Liver (tissue), 3 donors: ENCODE measurements around the gene LAMA2.

Source experiments
- FOXA1 ChIP-seq: IDR thresholded peaks from 2 replicates; pipeline ENCODE4 v1.6.1; 2016; ENCODE audit warnings: antibody characterized with exemption
- REST ChIP-seq: IDR thresholded peaks from 2 replicates; pipeline ENCODE4 v1.6.1; 2016; ENCODE audit warnings: antibody characterized with exemption, mild to moderate bottlenecking
- TAF1 ChIP-seq: conservative IDR thresholded peaks from 2 replicates; pipeline ENCODE4 v1.6.1; 2016; ENCODE audit warnings: antibody characterized with exemption, mild to moderate bottlenecking
- TF ChIP-seq, protein P1 (sequence below): fragments of 150-350 bp; IDR thresholded peaks from 2 replicates; pipeline ENCODE4 v1.5.1; 2017; ENCODE audit warnings: improper control_type of control experiment, low read depth, low read length; ENCODE audit not compliant: missing input control
- TF ChIP-seq, protein P2 (sequence below): IDR thresholded peaks from 2 replicates; pipeline ENCODE4 v1.6.1; 2016; ENCODE audit warnings: antibody characterized with exemption
- donor health status: healthy.
- donor health status: healthy.

- TF ChIP-seq, protein P1, sequence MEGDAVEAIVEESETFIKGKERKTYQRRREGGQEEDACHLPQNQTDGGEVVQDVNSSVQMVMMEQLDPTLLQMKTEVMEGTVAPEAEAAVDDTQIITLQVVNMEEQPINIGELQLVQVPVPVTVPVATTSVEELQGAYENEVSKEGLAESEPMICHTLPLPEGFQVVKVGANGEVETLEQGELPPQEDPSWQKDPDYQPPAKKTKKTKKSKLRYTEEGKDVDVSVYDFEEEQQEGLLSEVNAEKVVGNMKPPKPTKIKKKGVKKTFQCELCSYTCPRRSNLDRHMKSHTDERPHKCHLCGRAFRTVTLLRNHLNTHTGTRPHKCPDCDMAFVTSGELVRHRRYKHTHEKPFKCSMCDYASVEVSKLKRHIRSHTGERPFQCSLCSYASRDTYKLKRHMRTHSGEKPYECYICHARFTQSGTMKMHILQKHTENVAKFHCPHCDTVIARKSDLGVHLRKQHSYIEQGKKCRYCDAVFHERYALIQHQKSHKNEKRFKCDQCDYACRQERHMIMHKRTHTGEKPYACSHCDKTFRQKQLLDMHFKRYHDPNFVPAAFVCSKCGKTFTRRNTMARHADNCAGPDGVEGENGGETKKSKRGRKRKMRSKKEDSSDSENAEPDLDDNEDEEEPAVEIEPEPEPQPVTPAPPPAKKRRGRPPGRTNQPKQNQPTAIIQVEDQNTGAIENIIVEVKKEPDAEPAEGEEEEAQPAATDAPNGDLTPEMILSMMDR = no peak
- TF ChIP-seq FOXA1 = no peak
- TF ChIP-seq REST = no peak
- no peak for TF ChIP-seq TAF1
- TF ChIP-seq, protein P2, sequence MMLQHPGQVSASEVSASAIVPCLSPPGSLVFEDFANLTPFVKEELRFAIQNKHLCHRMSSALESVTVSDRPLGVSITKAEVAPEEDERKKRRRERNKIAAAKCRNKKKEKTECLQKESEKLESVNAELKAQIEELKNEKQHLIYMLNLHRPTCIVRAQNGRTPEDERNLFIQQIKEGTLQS = no peak
Observed at GRCh38 chr6:129429956-129430355, 547.0 kb downstream of the LAMA2 start.
